ENCODE data around the gene ANAPC2.

GRCh38 chr9:137179761-137180160 is 8.6 kb downstream of the ANAPC2 start:
- TF ChIP-seq EP300 (IDR thresholded peaks at IDR 0.05) (no peak), CTCF (IDR thresholded peaks at IDR 0.05) (no peak), POLR2A (IDR thresholded peaks at IDR 0.05) (no peak)

Data from ovary (tissue), 3 donors.